DMS114 treated with DMSO at 0.1 percent for 48 hours (cell line): Measurements from ENCODE around the gene RACK1.
"Not testable (repeated sequence)": the region's sequence is repeated elsewhere in the genome, so short reads cannot be mapped to it uniquely, and the experiment has no call there.

Experiments
- DNase-seq: peaks from one replicate; lab custom pipeline; 2025; ENCODE audit not compliant: unreplicated experiment; lab: John Stamatoyannopoulos, UW

RACK1 gene

DNA sequence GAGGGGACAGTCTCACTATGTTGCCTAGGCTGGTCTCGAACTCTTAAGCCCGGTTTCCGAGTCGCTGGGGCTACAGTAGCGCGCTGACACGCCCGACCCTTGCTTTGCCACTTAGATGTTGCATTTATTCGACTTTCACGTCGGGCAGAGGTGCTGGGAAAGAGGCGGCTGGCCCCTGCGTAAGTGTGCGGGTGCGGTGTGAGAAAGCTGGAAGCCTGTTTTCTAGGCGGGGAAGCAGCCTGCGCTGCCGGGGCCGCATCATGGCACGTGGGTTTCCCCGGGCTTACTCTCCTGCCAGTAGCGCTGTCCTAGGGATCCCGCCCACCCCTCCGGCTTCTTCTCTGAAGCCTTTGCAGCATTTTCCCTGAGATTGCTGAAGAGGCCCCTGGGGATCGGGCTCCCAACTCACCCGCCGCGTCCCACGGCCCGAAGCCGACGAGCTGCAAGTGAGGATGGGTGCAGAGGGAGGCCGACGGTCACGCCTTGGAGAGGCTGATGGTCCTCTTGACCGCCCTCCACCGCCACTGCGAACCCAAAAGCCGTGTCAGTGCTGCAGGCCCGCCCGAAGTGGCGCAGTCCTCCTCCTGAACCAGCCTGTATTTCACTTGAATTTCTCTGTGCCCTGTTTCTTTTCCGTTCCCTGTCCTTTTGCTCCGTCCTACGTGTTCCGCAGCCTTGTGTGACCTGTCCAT lies 26.4 kb downstream of the RACK1 start:
- DNase-seq, result no peak

DNA sequence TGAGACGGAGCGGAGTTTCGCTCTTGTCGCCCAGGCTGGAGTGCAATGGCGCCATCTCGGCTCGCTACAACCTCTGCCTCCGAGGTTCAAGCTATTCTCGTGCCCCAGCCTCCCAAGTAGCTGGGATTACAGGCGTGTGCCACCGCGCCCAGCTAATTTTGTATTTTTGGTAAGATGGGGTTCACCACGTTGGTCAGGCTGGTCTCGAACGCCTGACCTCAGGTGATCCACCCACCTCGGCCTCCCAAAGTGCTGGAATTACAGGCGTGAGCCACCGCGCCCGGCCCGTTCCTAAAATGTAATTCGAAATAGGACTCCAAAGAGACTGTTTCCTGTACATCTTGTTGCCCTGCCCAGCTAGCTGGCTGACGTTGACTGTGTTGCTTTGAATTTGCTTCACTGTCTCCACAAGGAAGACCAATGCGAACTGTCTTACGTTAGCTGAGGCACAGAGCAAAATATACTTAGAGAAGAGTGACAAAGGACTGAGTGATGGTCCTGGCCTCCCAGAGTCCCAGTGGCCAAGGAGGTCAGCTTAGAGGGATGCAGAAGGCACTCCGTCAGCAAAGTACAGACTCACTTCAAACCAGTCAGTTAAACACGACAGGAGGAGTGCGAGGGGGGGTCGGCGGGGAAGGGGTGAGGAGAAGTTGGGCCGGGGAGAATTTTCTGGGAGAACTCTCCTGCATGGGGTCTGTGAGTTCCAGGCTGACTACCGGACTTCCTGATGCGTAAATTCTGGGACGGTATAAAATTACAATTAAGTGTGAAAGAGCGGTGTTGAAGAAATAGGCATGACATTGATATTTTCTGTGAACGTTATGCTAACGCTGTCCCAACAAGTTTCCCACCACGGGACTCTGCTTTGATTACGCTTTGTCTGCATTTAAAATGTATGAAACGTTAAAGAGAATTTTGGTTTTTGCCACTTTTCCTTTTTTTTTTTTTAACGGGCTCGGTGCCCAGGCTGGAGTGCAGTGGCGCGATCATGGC lies 27.4 kb downstream of the RACK1 start:
- no peak for DNase-seq

DNA sequence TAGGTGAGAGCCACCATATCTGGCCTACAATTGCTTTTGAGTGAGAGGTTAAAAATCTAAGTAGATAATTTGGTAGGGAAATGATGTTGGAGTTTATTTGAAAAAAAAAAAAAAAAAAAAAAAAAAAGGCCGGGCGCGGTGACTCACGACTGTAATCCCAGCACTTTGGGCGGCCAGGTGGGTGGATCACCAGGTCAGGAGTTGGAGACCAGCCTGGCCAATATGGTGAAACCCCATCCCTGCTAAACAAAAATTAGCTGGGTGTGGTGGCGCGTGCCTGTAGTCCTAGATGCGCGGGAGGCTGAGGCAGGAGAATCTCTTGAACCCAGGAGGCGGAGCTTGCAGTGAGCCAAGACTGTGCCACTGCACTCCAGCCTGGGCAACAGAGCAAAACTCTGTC lies 29.5 kb downstream of the RACK1 start:
- DNase-seq, result not testable (repeated sequence)

GRCh38 chr5:181212934-181213333 lies 30.8 kb downstream of the RACK1 start:
- no peak for DNase-seq

GRCh38 chr5:181212080-181212479 lies 31.6 kb downstream of the RACK1 start:
- DNase-seq, result no peak

GRCh38 chr5:181211208-181211607 lies 32.5 kb downstream of the RACK1 start:
- DNase-seq, result no peak

- not testable (repeated sequence) for DNase-seq
Measured at GRCh38 chr5:181210698-181211097, 33.0 kb downstream of the RACK1 start.

DNA sequence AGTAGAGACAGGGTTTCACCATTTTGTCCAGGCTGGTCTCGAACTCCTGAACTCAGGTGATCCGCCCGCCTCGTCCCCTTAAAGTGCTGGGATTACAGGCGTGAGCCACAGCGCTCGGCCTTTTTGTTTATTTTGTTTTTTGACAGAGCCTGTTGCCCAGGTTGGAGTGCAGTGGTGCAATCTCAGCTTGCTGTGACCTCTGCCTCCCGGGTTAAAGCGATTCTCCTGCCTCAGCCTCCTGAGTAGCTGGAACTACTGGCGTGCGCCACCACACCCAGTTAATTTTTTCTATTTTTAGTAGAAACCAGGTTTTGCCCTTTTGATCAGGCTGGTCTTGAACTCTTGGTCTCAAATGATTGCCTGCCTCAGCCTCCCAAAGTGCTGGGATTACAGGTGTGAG lies 33.6 kb downstream of the RACK1 start:
- not testable (repeated sequence) for DNase-seq

GRCh38 chr5:181209006-181209405 lies 34.7 kb downstream of the RACK1 start:
- DNase-seq, result not testable (repeated sequence)

DNA sequence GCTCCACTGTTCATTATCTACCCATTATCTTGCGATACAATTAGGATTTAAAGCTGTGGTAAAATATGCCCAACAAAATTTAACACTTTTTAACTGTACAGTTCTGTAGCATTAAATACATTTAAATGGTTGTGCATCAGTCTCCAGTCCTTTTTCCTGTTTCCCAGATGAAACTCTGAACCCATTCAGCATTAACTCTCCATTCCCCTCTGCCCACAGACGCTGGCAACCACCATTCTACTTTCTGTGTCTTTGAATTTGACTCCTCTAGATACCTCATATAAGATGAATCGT lies 35.8 kb downstream of the RACK1 start:
- no peak for DNase-seq

DNA sequence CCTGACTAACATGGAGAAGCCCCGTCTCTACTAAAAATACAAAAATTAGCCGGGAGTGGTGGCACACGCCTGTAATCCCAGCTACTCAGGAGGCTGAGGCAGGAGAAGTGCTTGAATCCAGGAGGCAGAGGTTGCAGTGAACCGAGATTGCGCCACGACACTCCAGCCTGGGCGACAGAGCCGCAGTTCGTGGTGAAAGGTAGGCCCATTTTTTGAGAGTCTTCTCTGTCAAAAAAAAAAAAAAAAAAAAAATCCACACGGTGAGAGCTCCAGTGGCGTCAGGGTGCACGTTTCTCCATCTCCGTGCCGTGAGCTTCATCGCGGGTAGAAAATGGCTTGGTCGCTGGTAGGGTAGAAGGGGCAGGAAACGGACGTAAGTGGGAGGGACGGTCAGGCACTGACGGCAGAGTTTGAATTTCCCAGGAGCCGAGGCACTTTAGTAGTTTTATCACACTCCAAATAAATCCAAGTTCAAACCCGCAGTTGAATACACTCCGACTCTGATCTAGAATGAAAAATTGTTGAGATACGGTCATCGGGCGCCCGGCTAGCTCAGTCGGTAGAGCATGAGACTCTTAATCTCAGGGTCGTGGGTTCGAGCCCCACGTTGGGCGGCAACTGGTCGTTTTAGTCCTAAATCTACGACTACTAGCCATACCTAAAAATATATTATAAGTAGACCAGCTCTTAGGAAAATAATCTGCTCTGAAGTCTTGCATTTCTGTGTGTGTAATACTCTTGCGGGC lies 36.3 kb downstream of the RACK1 start:
- no peak for DNase-seq

GRCh38 chr5:181205761-181206649 lies 37.7 kb downstream of the RACK1 start:
- DNase-seq, result no peak

GRCh38 chr5:181204826-181205760 lies 38.6 kb downstream of the RACK1 start, which contains the start of gene TRIM7:
Gene TRIM7 (minus strand): TSS chr5:181205196. CDS start chr5:181205110, 86 bp downstream.
- DNase-seq, result no peak

DNA sequence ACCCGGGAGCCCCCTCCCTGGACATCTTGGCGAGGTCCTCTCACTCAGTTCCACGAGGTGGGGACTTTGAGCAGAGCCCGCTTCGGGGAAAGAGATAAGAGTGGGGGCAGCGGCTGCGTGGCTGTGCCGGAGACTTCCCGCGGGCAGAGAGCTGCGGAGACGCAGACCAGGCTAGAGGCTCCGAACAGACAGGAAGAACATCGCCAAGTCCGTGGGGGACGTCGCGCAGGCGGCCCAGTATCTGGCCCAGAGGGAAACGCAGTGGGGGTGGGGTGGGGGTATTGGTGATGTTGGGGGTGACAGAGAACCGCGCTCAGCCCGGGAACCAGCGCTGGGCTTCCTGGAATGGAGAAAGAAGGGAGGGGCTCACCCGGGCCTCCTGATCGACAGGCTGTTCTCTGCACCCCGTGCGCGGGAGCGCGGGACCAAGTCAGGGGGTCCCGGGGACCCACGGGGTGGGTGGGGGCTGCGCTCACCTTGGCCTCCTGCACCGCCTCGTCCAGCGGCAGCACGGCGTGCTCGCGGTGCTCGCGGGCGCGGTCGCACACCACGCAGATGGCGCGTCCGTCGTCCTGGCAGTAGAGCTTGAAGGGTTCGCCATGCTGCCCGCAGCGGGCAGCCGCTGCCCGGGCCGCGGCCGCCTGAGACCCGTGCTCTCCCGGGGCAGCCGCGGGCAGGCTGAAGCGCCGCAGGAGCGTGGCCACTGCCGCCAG lies 39.4 kb downstream of the RACK1 start:
- no peak for DNase-seq

DNA sequence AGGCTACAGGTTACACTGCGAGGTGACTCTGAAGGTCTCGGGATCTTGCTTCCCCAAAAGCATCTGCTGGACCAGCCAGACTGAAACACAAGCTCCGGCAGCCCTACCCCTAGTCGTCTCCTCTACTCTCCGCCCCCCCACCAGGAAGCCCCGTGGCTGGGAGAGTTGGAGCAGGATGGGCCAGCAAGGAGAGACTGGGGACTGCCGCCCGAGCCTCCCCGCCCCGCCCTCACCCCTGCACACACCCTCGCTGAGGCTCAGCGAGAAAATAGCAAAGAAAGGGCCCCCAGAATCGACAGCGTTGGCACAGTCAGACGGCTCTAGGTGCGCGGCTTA lies 40.0 kb downstream of the RACK1 start:
- no peak for DNase-seq

DNA sequence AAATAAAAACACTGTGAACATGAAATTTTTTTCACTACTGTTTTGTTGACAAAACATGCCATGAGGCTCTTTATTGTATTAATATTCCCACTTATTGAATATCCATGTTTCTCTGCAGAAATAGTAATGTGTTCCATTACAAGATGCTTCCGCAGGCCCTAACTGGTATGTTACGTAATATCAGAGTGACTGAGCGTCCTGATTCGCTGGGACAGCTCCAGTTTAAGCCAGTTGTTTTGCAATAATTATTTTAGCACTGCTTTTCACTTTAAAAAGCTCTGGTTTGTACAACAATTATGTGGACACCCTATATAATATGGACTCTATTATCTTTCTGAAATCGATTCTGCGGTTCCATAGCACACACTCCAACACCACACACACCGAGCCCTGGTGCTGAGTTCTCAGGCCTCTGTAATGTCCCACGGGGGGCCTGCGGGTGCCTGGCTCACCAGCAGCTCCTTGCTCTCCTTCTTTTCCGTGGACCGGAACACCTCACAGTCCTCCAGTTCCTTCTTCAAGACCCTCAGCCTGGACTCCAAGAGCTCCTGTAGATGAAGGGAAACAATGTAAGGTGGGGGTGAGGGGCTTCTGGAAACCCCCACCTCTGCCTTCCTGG lies 40.5 kb downstream of the RACK1 start:
- no peak for DNase-seq

- DNase-seq, result no peak
Measured at GRCh38 chr5:181200816-181201215, 42.9 kb downstream of the RACK1 start.

DNA sequence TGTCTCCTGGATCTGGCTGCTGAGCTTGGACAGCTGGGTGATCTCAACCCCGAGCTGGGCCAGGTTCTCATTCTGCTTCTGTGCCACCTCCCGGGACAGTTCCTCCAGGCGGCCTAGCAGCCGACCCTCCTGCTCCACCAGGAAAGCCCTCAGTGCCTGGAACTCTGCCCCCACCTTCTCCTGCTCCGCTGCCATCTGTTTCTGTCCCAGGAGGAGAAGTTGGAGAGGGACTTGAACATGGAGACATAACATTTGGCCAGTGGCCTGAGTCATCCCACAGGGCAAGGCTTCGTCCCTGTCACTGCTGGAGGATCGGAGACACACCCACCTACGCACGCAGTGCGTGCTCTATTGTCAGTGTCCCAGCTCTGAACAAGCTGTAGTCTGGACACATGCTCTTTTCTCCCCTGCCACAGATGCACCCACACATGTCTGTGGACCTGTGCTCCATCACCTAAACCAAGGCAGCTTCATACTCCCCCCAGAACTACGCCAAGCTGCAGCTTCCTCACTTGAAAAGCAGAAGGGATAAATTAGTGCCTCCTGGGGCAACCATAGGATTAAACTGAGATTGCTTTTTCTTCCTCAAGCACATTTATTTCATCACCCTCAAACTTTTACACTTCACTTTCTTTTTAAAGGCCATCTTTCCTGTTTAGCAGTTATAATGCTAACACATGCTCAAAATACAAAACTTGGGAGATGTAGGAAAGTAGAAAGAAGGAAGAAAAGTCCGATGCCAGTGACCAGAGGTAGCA lies 43.6 kb downstream of the RACK1 start:
- DNase-seq, result no peak
